Measurements from ENCODE around the gene AK8. TPM values are rescaled to one million over a fixed set of nuclear protein-coding genes. Genes with fewer than 3 reads are reported as not detected.

Gene AK8
- polyA plus RNA-seq, 1 of the 3 experiments (the other 2 are of a cell fraction): 0.77 TPM

DNA sequence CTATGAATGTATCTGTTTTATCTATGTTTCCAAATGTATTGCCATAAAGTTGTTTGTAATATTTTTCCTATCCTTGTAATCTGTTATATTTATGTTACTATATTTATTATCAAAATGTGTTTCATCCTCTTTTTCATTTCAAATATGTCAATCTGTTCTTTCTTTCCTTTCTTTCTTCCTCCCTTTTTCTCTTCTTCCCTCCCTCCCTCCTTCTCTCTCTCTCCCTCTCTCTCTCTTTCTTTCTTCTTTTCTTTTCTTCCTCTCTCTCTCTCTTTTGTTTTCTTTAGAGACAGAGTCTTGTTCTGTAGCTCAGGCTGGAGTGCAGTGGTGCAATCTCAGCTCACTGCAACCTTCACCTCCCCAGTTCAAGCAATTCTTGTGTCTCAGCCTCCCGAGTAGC lies 116.5 kb downstream of the AK8 start:
- Histone ChIP-seq H3K4me3 (ENCODE audit: low read depth in 2 of 2, low read length in 1 of 2) (no peak overlapping the region), H3K4me1 (ENCODE audit: control insufficient read depth in 1 of 2, insufficient read depth in 2 of 2, low read depth in 1 of 2, low read length in 1 of 2) (no peaks in the 10 kb centered on the region), H3K9me2 (no peaks in the 10 kb centered on the region), H3F3A (replicated peaks; ENCODE audit: insufficient read depth) (no peaks in the 10 kb centered on the region), H3K9me3 (no peaks in the 10 kb centered on the region), H3K27me3 (ENCODE audit: insufficient read depth) (no peaks in the 10 kb centered on the region; the same call in 1 of the 2 replicates), H3K36me3 (replicated peaks in 1 of 2; ENCODE audit: control insufficient read depth in 1 of 2, insufficient read depth in 2 of 2, low read length in 1 of 2) (no peaks in the 10 kb centered on the region), H3K79me2 (ENCODE audit: insufficient read depth) (no peaks in the 10 kb centered on the region), H3K4me2 (no peak overlapping the region), H3K27ac (ENCODE audit: low read depth in 2 of 2, low read length in 1 of 2) (no peak overlapping the region), H4K20me1 (ENCODE audit: insufficient read depth) (no peaks in the 10 kb centered on the region), H3K9ac (no peak overlapping the region), H2AFZ (ENCODE audit: low read depth) (no peak overlapping the region)
- no peak for DNase-seq
- ChIA-PET POLR2A (no interaction called here), CTCF (interaction anchor here (1.7 kb wide), 1 partner anchor 9 kb away, joined by 5 read pairs; no protein-coding TSS in a partner anchor)
- 31% methylated on average over 1 of the region's 1 CpG for WGBS (ENCODE audit: low lambda C conversion rate)
- TF ChIP-seq SIN3A (IDR thresholded peaks at IDR 0.05; ENCODE audit: borderline replicate concordance, low read depth, low read length) (no peak), RFX5 (IDR thresholded peaks at IDR 0.05; ENCODE audit: low read length) (no peak), RXRA (IDR thresholded peaks at IDR 0.05; ENCODE audit: borderline replicate concordance, low read depth) (no peak), TEAD4 (IDR thresholded peaks at IDR 0.05; ENCODE audit: borderline replicate concordance, insufficient read depth) (no peak), ELF1 (IDR thresholded peaks at IDR 0.05) (no peak), FOSL2 (IDR thresholded peaks at IDR 0.05; ENCODE audit: borderline replicate concordance, low read depth) (no peak), FOXM1 (IDR thresholded peaks at IDR 0.05; ENCODE audit: low read depth) (no peak), SMC3 (IDR thresholded peaks at IDR 0.05; ENCODE audit: low read depth, low read length) (no peak), CHD2 (IDR thresholded peaks at IDR 0.05; ENCODE audit: low read length, partially characterized antibody) (no peak), RAD21 (IDR thresholded peaks at IDR 0.05; ENCODE audit: low read length) (no peak), MEF2A (IDR thresholded peaks at IDR 0.05; ENCODE audit: borderline replicate concordance, low read depth) (no peak), MXI1 (IDR thresholded peaks at IDR 0.05; ENCODE audit: low read depth, low read length) (no peak), GABPA (IDR thresholded peaks at IDR 0.05; ENCODE audit: low read depth) (no peak), NFIC (IDR thresholded peaks at IDR 0.05; ENCODE audit: borderline replicate concordance) (no peak), TAF1 (IDR thresholded peaks at IDR 0.05; ENCODE audit: borderline replicate concordance, low read depth, low read length) (no peak)
- TF ChIP-seq, protein P1, sequence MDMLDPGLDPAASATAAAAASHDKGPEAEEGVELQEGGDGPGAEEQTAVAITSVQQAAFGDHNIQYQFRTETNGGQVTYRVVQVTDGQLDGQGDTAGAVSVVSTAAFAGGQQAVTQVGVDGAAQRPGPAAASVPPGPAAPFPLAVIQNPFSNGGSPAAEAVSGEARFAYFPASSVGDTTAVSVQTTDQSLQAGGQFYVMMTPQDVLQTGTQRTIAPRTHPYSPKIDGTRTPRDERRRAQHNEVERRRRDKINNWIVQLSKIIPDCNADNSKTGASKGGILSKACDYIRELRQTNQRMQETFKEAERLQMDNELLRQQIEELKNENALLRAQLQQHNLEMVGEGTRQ (IDR thresholded peaks at IDR 0.05; ENCODE audit: borderline replicate concordance, low read depth, low read length): no peak
- TF ChIP-seq, protein P2, sequence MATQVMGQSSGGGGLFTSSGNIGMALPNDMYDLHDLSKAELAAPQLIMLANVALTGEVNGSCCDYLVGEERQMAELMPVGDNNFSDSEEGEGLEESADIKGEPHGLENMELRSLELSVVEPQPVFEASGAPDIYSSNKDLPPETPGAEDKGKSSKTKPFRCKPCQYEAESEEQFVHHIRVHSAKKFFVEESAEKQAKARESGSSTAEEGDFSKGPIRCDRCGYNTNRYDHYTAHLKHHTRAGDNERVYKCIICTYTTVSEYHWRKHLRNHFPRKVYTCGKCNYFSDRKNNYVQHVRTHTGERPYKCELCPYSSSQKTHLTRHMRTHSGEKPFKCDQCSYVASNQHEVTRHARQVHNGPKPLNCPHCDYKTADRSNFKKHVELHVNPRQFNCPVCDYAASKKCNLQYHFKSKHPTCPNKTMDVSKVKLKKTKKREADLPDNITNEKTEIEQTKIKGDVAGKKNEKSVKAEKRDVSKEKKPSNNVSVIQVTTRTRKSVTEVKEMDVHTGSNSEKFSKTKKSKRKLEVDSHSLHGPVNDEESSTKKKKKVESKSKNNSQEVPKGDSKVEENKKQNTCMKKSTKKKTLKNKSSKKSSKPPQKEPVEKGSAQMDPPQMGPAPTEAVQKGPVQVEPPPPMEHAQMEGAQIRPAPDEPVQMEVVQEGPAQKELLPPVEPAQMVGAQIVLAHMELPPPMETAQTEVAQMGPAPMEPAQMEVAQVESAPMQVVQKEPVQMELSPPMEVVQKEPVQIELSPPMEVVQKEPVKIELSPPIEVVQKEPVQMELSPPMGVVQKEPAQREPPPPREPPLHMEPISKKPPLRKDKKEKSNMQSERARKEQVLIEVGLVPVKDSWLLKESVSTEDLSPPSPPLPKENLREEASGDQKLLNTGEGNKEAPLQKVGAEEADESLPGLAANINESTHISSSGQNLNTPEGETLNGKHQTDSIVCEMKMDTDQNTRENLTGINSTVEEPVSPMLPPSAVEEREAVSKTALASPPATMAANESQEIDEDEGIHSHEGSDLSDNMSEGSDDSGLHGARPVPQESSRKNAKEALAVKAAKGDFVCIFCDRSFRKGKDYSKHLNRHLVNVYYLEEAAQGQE (IDR thresholded peaks at IDR 0.05; ENCODE audit: low read depth, low read length): no peak
- TF ChIP-seq, protein P3, sequence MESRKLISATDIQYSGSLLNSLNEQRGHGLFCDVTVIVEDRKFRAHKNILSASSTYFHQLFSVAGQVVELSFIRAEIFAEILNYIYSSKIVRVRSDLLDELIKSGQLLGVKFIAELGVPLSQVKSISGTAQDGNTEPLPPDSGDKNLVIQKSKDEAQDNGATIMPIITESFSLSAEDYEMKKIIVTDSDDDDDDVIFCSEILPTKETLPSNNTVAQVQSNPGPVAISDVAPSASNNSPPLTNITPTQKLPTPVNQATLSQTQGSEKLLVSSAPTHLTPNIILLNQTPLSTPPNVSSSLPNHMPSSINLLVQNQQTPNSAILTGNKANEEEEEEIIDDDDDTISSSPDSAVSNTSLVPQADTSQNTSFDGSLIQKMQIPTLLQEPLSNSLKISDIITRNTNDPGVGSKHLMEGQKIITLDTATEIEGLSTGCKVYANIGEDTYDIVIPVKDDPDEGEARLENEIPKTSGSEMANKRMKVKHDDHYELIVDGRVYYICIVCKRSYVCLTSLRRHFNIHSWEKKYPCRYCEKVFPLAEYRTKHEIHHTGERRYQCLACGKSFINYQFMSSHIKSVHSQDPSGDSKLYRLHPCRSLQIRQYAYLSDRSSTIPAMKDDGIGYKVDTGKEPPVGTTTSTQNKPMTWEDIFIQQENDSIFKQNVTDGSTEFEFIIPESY (IDR thresholded peaks at IDR 0.05; ENCODE audit: borderline replicate concordance, low read depth): no peak
